HG03342 (cell line): Measurements from ENCODE around the gene RIPK4.
"Not testable (repeated sequence)": the region's sequence is repeated elsewhere in the genome, so short reads cannot be mapped to it uniquely, and the experiment has no call there.

Experiments used
- ATAC-seq: cut with Tn5 transposase; IDR thresholded peaks from one replicate; pipeline ENCODE4 v1.9.1; 2021; ENCODE audit warnings: mild to moderate bottlenecking, moderate library complexity; ENCODE audit not compliant: unreplicated experiment

Gene RIPK4

DNA sequence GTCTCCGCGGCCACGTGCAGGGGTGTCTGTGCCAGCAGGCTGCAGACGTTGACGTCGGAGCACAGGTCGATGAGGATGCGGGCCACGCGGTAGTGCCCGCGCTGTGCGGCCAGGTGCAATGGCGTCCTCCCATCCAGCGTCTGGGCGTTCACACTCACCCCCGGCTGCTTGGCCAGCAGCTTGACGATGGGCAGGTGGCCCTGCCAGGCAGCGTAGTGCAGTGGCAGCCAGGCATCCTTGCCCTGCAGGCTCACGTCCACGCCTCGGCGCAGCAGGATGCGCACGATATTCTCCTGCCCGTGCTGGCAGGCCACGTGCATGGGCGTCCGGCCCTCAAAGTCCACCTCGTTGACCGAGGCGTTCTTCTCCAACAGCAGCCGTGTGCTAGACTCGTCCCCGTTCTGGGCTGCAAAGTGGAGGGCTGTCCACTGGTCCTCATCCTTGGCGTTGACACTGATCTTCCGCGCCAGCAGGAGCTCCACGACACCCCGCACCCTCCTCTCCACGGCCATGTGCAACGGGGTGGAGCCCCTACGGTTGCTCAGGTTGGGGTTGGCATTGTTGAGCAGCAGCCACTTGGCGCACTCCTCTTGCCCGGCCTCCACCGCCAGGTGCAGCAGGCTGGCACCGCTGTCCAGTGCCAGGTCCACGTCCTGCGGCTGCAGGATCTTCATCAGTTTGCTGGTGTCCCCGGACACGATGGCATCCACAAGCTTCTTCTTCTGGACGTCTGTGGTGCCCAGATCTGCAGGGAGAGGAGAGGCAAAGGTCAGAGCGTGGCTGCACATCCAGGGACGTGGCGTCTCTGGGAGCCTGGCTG lies 25.4 kb downstream of the RIPK4 start:
- no peak for ATAC-seq

DNA sequence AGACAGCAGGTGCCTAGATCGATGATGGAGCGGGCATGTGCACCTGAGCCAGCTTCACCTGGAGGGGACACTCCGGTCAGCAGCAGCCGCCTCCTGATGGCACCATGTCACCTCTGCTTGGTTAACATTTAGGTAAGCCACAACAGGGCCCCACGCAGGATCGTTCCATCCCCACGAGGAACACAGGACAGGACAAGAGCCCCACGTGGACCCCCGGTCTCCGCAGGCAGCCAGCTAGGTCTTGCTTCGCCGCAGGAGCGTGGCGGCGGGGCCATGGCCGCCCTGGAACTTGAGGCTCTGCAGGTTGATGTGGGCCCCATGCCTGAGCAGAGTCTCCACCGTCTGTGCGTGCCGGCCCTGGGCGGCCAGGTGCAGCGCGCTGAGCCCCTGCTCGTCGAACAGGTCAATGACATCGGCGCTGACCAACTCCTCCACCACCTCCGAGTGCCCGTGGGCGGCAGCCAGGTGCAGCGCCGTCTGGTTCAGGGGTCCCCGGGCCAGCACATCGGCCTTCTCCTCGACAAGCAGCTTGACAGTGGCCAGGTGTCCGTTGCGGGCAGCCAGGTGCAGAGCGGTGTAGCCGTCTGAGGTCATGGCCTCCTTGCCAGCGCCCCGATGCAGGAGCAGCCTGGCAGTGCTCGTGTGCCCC lies 26.1 kb downstream of the RIPK4 start:
- ATAC-seq, result no peak

DNA sequence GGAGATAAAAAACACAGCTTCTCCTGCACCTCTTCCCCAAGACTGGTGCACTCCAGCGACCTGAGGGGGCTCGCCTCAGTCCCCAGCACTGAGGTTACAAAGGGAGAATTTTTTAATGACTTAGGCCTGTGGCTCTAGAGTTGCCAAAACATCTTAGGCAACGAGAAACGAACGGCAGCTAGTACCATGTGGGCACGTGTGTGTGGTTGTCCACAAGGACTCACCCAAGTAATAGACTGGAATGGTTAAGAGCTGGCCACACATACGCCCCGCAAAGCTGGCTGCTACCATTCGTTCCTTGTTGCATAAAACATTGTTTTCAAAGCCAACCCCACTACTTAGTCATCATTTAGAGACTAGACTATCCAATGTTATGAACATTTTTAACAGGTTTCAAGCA lies 26.9 kb downstream of the RIPK4 start:
- no peak for ATAC-seq

DNA sequence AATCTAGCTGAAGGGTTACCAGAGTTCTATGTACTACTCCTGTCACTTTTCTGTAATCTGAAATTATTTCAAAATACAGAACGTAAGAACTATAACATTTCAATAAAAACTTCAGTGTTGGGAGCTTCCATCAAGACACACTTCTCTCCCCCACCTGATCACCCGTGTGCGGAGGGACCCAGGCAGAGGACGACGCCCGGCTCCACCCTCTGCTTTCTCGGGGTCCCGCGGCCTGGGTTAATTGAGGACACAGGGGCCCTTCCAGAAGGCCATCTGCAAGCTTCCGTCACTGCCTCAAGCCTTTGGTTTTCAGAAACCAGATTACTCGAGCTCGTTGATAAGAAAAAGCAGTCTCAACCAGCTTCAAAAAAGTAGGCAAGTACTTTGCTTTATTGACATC lies 27.8 kb downstream of the RIPK4 start:
- no peak for ATAC-seq

DNA sequence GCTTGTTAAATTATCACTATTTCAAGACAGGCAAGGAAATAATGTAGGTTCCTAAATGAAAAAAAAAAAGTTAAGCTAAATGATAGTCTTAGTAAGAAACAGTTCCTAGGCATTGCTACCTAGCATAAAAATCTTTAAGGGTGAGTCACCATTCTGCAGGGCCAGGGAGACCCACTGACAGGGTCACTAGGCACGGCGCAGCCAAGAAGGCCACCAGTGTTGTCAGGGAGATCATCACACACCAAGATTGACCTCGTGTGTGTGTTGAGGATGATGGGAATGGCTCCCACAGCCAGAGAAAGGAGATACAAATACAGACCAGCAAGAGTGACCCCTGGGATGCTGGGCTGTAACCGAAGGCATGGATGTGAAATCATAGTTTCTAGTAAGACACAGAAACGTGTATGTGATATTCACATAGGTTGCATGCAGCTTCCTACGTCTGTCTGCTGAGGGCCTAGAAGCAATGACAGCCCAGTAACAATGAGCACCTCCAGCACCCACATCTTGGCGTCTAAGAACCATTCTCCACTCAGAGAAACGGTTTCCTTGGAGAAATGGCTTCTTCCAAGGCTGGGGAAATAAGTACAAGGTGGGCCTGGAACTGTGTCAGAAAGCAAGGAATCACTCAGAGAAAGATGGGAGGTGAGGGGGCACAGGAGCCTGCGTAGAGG lies 29.1 kb downstream of the RIPK4 start:
- ATAC-seq, result no peak

DNA sequence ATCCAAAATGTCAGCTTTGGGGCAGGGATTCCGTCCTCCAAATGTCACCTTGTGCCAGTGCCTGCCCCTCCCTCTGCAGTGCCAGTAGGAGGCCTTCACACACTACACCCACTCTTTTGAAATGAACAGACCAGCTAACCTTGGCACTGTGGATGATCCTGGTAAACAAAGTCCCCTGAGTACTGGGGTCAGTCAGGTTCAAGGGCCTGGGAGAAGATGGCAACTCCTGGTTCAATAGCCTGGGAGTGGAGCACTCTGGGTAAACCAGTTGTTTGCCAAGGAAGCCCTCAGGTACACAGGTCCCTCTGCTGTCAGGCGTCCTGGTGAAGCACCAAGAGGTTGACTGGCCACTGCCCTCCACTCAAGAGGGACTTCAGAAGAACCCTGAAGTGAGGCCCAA lies 30.4 kb downstream of the RIPK4 start:
- no peak for ATAC-seq

DNA sequence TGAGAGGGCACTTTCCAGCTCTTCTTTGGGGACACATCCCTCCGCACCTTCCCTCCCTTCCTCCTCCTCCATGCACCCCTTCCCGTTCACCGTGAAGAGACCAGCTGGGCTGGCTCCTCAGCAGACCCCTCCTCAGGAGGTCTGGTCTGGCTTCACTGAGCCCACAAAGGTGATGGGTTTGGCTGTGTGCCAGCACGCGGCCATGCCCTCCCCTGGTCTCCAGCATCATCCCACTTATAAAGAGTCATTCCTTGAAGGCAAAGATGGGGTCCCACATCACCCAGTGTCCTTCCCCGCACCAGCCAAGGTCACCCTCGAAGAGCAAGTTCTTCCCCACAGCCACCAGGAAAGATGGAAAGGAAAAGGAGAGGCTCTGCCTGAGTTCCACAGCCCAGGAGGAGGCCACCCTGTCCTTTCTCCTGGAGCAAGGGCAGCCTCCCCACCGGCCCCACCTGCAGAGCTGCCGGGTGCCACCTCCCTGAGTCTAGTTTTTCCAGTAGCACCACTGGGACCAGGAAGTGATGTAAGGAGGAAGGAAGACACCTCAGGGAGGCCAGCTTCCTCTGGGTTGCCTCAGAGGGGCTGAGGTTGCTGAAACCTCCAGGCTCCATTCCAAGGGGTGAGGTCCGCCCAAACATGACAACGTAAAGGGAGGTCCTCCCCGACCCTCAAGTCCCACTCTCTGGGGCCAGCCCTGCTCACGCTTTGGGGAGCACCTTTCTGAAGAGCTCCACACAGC lies 32.7 kb downstream of the RIPK4 start:
- ATAC-seq, result no peak

DNA sequence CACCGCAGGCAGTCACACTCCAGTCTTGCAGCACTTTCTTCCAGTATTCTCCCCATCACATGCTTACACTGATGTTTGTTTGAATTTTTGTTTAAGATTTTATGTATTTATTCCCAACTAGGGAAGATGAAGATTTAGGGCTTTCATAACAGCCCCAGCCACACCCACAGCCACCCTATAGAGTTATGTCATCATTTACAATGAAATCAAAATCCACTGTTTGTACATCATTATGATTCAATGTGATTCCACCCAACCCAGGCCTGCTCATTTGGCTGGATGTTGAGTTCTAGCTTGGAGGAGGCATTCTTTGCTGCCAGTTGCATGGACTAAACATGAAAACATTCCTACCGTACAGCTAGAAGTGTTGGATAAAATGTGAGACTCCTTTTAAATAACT lies 35.8 kb downstream of the RIPK4 start:
- no peak for ATAC-seq

DNA sequence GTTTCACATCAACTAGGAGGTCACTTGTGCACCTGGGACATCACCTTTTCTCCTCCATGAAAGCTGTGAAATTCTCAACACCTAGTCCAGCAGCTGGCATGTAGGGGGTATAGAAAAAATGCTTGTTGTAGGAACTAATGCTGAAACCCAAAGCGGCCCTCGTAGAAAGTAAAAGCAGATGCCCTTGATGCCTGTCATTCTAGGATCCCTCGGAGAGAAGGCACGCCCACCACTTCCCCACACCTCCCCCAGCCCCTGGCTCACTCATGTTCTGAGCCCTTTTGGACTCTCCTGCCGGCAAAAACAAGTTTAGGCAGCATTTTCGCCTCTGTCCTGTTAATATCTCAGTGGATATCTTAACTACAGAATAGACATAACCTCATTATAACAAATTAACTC lies 36.5 kb downstream of the RIPK4 start:
- ATAC-seq, result no peak

DNA sequence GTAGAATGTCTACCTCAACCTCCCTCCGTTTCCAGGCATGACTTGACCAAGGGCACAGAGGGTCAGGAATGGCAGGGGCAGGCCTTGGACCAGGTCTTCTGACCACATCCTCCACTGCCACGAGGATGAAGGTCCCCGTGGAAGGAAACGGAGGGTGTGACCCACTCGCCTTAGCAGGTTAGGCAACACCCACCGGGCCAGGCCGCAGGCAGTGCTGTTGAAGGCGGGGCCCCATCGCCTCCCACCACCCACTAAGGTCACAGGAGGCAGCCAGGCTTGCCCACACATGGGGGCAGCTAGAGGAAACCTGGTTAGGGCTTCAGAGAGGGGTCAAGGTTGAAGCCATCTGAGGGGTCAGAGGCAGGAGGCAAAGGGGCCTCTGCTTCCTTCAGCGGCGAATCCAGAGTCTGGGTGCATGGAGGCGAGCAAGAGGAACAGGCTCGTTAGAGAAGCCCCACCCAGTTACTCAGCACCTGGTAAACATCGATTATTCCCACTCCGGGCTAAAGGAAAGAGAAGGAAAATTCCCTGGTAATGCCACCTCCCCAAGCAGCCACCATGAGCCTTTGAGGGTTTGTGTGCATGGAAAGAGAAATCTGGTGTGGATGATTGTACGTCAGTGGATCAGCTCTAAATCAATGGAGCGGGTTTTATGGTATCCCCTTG lies 37.0 kb downstream of the RIPK4 start:
- ATAC-seq, result no peak

DNA sequence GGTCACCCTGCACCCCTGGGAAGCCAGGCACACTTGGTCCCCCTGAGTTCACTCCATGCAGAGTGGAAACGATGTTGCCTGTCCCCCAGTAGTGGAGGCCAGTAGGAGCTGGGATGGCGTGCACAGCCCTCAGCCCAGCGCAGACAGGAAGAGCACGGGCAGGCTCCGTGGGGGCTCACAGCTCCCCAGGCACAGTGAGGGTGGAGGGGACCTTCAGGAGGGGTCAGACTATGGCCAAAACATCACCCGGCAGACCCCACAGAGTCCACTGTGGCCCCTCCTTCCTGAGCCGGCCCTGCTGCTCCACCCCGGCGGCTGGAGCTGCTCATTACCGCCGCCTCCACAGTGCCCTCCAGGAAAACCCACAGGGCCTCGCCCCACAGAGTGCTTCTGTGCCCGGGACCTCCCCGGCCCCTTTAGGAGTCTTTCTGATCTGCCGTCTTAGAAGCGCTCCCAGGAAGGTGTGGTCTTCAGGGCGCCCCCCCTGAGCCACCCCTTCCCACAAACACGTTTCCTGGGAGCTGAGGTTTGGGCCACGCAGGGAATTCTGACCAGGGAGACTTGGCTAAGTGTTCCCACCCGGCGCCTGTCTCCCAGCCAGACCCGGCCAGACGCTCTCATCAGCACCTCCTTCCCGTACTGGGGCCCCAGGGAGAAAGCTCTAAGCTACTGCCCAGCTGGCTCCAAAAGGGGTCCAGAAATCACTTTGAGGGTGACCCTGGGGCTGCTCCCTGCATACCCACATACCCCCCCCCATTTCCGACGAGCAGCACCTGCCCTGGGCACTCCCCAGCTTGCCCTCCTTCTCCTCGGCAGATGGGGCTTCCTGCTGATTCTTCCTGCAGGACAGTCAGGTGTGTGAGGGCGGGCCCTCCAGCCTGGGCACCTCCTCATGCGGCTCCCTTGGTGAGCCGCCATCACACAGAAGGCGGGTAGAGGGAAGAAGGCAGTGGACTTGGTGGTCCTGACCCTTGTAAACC lies 38.8 kb downstream of the RIPK4 start:
- ATAC-seq, result no peak

DNA sequence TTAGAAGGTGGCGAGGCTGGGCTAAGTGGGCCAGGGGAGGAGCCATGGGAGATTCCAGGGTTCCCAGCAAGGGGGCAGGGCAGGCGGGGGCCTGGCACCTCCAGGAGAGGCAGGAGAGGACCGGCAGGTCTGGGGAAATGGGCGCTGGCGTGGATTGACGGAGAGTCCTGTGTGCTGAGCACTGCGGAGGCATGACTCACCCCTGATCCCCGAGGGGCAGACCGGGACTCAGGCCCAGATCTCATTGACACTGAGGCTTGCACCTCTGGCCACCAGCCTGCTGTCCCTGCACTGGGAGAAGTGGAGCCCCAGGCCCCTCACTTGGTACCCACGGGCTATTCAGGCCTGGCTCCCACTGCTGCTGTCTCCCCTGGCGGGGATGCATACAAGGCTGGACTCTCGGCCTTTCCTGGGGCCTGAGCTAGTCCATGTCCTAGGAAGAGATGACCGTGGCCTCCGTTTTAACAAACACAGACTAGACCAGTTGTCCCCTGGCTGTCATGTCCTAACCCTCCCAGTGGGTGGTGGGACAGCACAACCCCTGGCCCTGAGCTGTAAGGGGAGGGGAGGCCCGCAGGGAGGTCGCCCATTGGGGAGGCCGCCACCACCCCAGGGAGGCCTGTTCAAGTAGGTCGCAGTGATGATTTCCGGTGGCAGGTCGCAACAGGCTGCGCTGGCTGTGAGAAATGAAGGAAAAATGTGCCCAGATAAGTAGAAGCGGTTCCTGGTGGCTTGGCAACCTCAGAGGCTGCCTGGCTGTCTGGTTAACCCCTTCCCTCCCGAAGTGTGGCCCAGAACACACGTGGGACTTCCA lies 39.7 kb downstream of the RIPK4 start:
- no peak for ATAC-seq

DNA sequence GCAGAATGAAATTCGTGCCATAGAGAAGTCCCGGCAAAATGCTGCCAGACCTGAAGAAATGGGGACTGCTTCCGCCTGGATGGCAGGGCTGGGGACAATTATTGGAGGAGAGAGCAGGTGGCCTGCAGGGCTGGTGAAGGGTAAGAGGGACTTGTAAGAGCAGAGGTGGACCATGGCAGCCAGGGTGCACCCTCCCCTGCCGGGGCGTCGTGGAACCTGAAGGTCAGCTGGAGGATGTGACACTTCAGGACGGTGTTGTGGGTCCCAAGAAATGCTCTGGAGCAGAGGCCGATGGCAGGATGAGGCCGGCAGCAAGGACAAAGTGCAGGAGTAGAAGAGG lies 40.3 kb downstream of the RIPK4 start:
- no peak for ATAC-seq

DNA sequence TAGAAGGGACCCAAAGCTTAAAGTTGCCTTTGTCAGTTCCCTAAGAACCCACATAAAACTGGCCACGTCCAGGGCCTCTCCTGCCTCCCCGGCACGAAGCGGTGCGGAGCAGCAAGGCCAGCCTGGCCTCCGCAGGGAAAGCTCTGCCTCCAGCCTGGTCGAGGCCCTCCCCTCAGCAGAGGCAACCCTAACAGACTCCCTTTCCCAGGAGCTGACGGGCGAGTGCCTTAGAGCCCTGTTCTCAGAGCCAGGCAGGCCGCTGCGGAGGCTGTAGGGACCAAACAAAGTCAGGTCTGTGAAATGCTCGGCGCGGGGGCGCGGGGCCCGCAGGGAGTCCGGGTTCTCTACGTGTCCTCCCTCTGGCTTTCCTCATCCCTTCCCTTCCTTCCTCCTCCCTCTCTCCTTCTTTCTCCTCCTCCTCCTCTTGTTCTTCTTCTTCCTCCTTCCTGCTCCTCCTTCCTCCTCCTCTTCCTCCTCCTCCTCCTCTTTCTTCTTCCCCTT lies 40.7 kb downstream of the RIPK4 start:
- no peak for ATAC-seq

DNA sequence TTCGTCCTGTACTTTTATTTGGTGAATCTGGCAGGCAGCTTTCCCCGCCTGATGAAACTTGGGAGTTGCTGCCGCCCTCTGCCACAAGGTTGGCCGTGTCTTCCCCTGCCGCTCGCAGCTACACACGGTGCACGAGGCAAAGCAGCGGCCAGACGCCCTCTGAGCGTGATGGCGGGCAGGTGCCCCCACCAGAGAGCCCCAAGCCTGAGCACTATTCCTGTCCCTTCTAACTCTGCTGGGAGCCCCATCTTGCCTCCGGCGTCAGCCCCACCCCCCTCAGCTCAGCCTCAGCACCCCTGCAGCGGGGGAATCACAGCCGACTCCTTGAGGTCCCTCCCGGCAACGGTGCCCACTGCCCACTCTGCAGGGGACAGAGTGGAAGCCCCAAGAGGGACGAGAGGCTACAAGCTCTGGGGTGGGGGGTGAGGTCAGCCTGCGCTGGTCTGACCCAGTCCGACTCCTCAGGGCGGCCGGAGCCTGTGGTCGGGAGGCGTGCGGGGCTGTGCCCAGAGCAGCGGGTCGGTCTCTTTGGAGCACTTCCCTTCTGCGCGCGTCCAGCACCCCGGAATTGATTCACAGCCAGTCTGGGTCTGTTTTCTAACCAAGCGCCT lies 41.3 kb downstream of the RIPK4 start:
- no peak for ATAC-seq

DNA sequence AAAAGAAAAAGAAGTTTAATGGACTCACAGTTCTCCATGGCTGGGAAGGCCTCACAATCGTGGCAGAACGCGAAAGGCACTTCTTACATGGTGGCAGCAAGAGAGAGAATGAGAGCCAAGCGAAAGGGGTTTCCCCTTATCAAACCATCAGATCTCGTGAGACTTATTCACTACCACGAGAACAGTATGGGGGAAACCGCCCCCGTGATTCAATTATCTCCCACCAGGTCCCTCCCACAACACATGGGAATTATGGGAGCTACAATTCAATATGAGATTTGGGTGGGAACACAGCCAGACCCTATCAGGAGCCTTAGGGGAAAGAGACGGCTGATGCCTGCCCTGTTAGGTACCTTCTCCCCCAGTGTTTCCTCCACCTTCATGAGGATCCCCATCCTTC lies 43.0 kb downstream of the RIPK4 start:
- not testable (repeated sequence) for ATAC-seq

DNA sequence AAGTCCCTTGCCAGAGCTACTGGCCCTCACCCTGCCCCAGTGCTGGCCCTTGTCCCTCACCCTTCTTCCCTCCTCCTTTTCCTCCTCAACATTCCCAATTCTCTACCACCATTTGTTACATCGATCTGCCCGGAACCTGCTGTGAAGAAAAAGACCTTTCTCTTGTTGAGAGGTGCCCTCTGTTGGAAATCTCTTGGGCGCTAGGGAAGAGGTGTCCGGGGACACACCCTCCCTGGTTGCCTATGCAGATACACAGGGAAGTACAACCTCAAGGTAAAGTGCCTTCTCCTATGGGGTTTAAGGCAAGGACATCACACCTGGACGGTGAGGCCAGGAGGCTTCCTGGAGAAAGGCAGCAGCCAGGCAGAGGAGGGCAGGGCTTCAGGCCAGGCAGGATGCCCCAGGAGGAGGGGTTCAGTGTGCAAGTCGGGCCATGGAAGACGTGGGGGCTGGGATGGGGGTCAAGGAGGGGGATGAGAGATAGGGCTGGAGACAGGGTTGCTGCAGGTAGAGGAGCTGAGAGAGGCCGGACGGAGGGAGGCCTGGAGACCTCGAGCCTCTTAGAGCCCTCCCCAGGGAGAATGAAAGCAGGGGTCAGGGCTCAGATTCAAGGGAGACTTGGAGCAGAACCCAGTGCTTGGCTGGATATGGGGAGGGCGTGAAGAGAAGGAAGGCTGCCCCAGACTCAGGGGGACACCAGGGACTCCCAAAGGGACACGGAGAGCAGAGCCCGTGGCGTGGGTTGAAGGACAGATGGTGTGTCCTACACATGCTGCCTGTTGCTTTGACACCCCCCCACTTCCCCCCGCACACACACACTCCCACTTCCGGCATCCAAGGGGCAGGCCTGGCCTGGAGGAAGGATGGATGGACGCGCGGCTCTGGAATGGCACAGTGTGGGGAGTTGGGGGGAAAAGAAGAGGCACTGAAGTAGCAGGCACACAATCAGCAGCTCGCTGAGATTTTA lies 44.5 kb downstream of the RIPK4 start:
- ATAC-seq, result no peak
